ENCODE measurements around the gene CAMK1. TPM values are rescaled to one million over a fixed set of nuclear protein-coding genes. Genes with fewer than 3 reads are reported as not detected.

Gene CAMK1
- total RNA-seq, 2 donors from 2014 or later = 10.9 to 34.9 TPM

DNA sequence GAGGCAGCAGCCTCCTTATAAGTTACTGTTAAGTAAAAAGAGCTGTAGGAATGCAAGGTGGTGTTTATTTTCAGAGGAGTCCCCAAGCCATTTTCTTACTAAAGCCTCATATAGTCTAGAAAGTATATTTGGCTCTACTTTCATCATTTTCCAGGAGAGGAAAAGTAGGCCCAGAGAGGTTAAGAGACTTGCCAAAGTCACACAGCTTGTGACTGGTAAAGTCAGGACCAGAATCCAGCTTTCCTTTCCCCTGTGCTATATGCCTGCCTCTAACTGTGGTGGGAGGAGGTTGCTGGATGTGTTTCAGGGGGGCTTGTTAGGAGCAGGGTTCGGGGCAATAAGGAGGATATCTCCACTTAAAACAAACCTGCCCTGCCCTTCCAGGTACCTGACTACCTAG lies 27.2 kb downstream of the CAMK1 start:
- TF ChIP-seq CTCF (IDR thresholded peaks at IDR 0.05) (no peak), POLR2A (IDR thresholded peaks at IDR 0.05) (no peak)
- 91 to 96% methylated on average over 1 of the region's 1 CpG for WGBS, 2 donors
- H3K4me3 ChIP-seq = no peak overlapping the region
- H3K4me1 ChIP-seq = no peaks in the 10 kb centered on the region
- DNase-seq (no peak), ATAC-seq (no peak)
- H3K27ac ChIP-seq = no peak overlapping the region
- H3K27me3 ChIP-seq = no peaks in the 10 kb centered on the region
- no peaks in the 10 kb centered on the region for H3K9me3 ChIP-seq
- intact Hi-C loops (cut with DNase I) = no loop called here
- peaks cover 6 to 70% of the 10 kb centered on the region in 2 donors for H3K36me3 ChIP-seq (replicated peaks in 1 of 2; ENCODE audit: insufficient read depth in 1 of 2, low read depth in 2 of 2)

DNA sequence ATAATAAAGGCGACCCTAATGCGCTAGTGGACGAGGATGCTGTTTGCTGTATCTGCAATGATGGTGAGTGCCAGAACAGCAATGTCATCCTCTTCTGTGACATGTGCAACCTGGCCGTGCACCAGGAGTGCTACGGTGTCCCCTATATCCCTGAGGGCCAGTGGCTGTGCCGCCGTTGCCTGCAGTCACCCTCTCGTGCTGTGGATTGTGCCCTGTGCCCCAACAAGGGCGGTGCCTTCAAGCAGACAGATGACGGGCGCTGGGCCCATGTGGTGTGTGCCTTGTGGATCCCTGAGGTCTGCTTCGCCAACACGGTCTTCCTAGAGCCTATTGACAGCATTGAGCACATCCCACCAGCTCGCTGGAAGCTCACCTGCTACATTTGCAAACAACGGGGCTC lies 30.6 kb downstream of the CAMK1 start:
- H3K36me3 ChIP-seq (replicated peaks in 1 of 2; ENCODE audit: insufficient read depth in 1 of 2, low read depth in 2 of 2) = peaks cover 6 to 52% of the 10 kb centered on the region in 2 donors
- intact Hi-C loops (cut with DNase I) = no loop called here
- WGBS, 2 donors = 87 to 90% methylated on average over 3 to 15 of the region's 15 CpGs
- no peak overlapping the region for H3K27ac ChIP-seq
- peaks cover 8% of the 10 kb centered on the region for H3K4me1 ChIP-seq
- no peak for DNase-seq
- TF ChIP-seq CTCF (IDR thresholded peaks at IDR 0.05) = no peak
- TF ChIP-seq POLR2A (IDR thresholded peaks at IDR 0.05) = no peak
- no peak overlapping the region for H3K4me3 ChIP-seq
- no peak for ATAC-seq
- no peaks in the 10 kb centered on the region for H3K27me3 ChIP-seq
- H3K9me3 ChIP-seq = no peaks in the 10 kb centered on the region

- peaks cover 6 to 30% of the 10 kb centered on the region in 2 donors for H3K36me3 ChIP-seq (replicated peaks in 1 of 2; ENCODE audit: insufficient read depth in 1 of 2, low read depth in 2 of 2)
- intact Hi-C loops (cut with DNase I) = no loop called here
- ATAC-seq (no peak), DNase-seq (no peak)
- TF ChIP-seq POLR2A (IDR thresholded peaks at IDR 0.05) = no peak
- no peak for TF ChIP-seq CTCF (IDR thresholded peaks at IDR 0.05)
- no peak overlapping the region for H3K4me3 ChIP-seq
- no peak overlapping the region for H3K27ac ChIP-seq
- H3K27me3 ChIP-seq = no peaks in the 10 kb centered on the region
- H3K9me3 ChIP-seq = no peaks in the 10 kb centered on the region
- WGBS, 2 donors = 56 to 67% methylated on average over 2 of the region's 2 CpGs
- peaks cover 26% of the 10 kb centered on the region for H3K4me1 ChIP-seq
Observed at GRCh38 chr3:9736831-9737230, 32.9 kb downstream of the CAMK1 start.

DNA sequence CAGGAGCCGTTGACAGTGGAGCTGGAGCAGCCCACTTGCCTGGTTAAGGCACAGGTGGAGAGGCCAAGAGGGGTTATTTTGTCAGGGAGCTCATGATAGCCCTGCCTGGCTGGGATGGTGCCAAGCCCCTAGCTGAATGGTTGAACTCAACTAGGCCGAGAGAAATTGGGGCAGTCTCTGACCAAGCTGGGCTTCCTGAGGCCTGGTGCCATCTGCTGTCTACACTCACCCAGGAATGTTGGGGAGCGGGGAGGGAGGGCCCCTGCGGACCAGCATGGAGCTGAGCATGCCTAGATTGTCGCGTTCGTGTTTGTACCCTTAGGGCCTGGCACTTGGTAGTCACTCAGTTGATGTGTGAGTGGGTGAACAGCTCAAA lies 37.0 kb downstream of the CAMK1 start:
- H3K27me3 ChIP-seq = no peaks in the 10 kb centered on the region
- no peak for TF ChIP-seq POLR2A (IDR thresholded peaks at IDR 0.05)
- no peak for TF ChIP-seq CTCF (IDR thresholded peaks at IDR 0.05)
- peaks cover 30% of the 10 kb centered on the region for H3K4me1 ChIP-seq
- intact Hi-C loops (cut with DNase I) = no loop called here
- no peaks in the 10 kb centered on the region for H3K9me3 ChIP-seq
- DNase-seq = peak in 1 of 4 donors; percentile 20
- 28 to 29% methylated on average over 7 of the region's 7 CpGs for WGBS, 2 donors
- no peak overlapping the region for H3K4me3 ChIP-seq
- ATAC-seq = no peak
- H3K27ac ChIP-seq = peak overlapping the region in 1 of 4 donors; percentile 7
- H3K36me3 ChIP-seq (replicated peaks in 1 of 2; ENCODE audit: insufficient read depth in 1 of 2, low read depth in 2 of 2) = peaks cover 0 to 4% of the 10 kb centered on the region in 2 donors

DNA sequence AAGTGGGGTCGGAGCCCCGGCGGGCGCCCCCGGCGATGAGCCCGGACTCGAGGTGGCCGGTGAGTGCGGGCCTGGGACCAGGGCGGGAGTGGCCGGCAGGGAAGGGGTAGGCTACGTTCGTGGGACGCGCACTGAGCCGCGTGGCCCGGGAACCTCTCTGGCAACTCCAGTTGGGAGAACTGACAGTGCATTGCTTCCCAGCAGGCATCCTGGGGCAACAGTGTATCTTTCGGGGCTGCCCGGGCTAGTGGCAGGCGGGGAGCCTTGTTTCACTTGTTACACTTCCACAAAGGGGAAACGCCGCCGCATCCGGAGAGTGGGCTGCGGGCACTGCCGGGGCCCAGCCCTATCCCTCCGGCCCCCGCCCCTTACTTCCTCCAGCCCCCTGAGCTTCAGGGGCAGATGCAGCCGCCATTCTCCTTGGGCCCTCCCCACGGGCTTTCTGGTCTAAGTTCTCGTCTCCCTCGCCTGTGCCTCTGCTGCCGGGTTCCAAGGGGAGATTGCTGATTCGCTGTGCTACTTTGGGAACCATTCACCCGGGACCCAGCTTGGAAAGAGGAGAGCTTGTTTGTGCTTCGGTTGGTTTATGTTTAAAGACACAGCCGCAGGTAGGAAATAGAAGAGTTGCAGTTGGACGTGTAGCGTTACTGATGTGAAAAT lies 37.5 kb downstream of the CAMK1 start:
- peak overlapping the region; percentile 90 to 96 for H3K4me3 ChIP-seq
- H3K4me1 ChIP-seq = peaks cover 29% of the 10 kb centered on the region
- no peak for ATAC-seq
- 1 to 8% methylated on average over 6 to 41 of the region's 41 CpGs for WGBS, 2 donors
- peak overlapping the region in 3 of 4 donors; percentile 90 to 98 (median 95) for H3K27ac ChIP-seq
- no peaks in the 10 kb centered on the region for H3K27me3 ChIP-seq
- no peak for TF ChIP-seq CTCF (IDR thresholded peaks at IDR 0.05)
- TF ChIP-seq POLR2A (IDR thresholded peaks at IDR 0.05) = no peak
- peak in 3 of 4 donors; percentile 17 to 27 (median 17) for DNase-seq
- peaks cover 0 to 4% of the 10 kb centered on the region in 2 donors for H3K36me3 ChIP-seq (replicated peaks in 1 of 2; ENCODE audit: insufficient read depth in 1 of 2, low read depth in 2 of 2)
- intact Hi-C loops (cut with DNase I) = no loop called here
- no peaks in the 10 kb centered on the region for H3K9me3 ChIP-seq

Measured in body of pancreas (tissue), 4 donors.